DOHH2 (cell line): ENCODE results near the gene TREML2.

Experiments
- CTCF ChIP-seq: fragments of 200-600 bp; sonication (generic); IDR thresholded peaks from one replicate; pipeline ENCODE4 v1.5.1; 2014; ENCODE audit warnings: antibody characterized with exemption, mild to moderate bottlenecking, low read depth, low read length; ENCODE audit not compliant: poor library complexity, severe bottlenecking
- EZH2phosphoT487 ChIP-seq: fragments of 200-600 bp; sonication (generic); IDR thresholded peaks from 2 replicates; pipeline ENCODE4 v1.6.1; 2017; ENCODE audit warnings: borderline replicate concordance, mild to moderate bottlenecking, antibody characterized with exemption, low read length, moderate library complexity, mixed read lengths

- TF ChIP-seq CTCF (no peak), EZH2phosphoT487 (no peak)
Measured at GRCh38 chr6:41228096-41228495, 27.1 kb upstream of the TREML2 start, which contains the start of gene TREML4.
